CD8-positive, alpha-beta memory T cell (primary cell): ENCODE results near the gene PCBP1. TPM values are rescaled to one million over a fixed set of nuclear protein-coding genes. Genes with fewer than 3 reads are reported as not detected.

Source experiments
- polyA plus RNA-seq: library from polyadenylated mRNA; unstranded; fragments of 300-500 nt; fragmentation: Illumina TruSeq; gene quantifications from one replicate; pipeline ENCODE4 v1.2.3, GENCODE V29; 2021
- total RNA-seq, 2 experiments: library from RNA; stranded (reverse); gene quantifications; one replicate each; pipeline ENCODE4 v1.2.3, GENCODE V29; 2021

Gene PCBP1
- total and polyA plus RNA-seq, 3 experiments from 2014 or later: 161 to 434 (median 428) TPM

Other genes starting within 250 kb of the PCBP1 start
- gene SNRNP27, start 193.5 kb upstream of the PCBP1 start, total RNA-seq: 10 to 100 TPM; 59.6 to 61.2 TPM
- 79.6 TPM for gene SNRNP27, start 193.5 kb upstream of the PCBP1 start, polyA plus RNA-seq
- 1 to 10 TPM; 7.2 to 8.1 TPM for gene MXD1, start 172.4 kb upstream of the PCBP1 start, total RNA-seq
- gene MXD1, start 172.4 kb upstream of the PCBP1 start, polyA plus RNA-seq: 10.5 TPM
- gene ASPRV1, start 125.8 kb upstream of the PCBP1 start, total RNA-seq: under 1 TPM; 0.64 to 0.77 TPM
- gene ASPRV1, start 125.8 kb upstream of the PCBP1 start, polyA plus RNA-seq: 0.99 TPM
- gene C2orf42, start 103.5 kb downstream of the PCBP1 start, total RNA-seq: 10 to 100 TPM; 29.1 to 34.6 TPM
- 31.4 TPM for gene C2orf42, start 103.5 kb downstream of the PCBP1 start, polyA plus RNA-seq
- gene TIA1, start 161.2 kb downstream of the PCBP1 start, total RNA-seq: 10 to 100 TPM; 88.1 to 98.7 TPM
- gene TIA1, start 161.2 kb downstream of the PCBP1 start, polyA plus RNA-seq: 46.8 TPM
- 10 to 100 TPM; 15.2 to 18.8 TPM for gene PCYOX1, start 170.7 kb downstream of the PCBP1 start, total RNA-seq
- gene PCYOX1, start 170.7 kb downstream of the PCBP1 start, polyA plus RNA-seq: 27.7 TPM
- 100 to 1,000 TPM; 497 to 551 TPM for gene SNRPG, start 206.3 kb downstream of the PCBP1 start, total RNA-seq
- 267 TPM for gene SNRPG, start 206.3 kb downstream of the PCBP1 start, polyA plus RNA-seq
- gene FAM136A, start 214.6 kb downstream of the PCBP1 start, total RNA-seq: 100 to 1,000 TPM in 1 of 2 experiments, 10 to 100 TPM in 1; 99.4 to 102 TPM
- 41.3 TPM for gene FAM136A, start 214.6 kb downstream of the PCBP1 start, polyA plus RNA-seq